HEK293 (cell line): ENCODE measurements around the gene GLRX5.

ENCODE experiments used
- CTCF ChIA-PET: fragments of 350-600 bp; formaldehyde crosslinking; extraction: SDS; loops from one replicate; lab custom pipeline; 2021; ENCODE audit warnings: antibody characterized with exemption; lab: Yijun Ruan, JAX
- POLR2A ChIA-PET: fragments of 300-600 bp; formaldehyde crosslinking; extraction: SDS; loops from one replicate; lab custom pipeline; 2020; ENCODE audit warnings: antibody characterized with exemption, inconsistent platforms; lab: Yijun Ruan, JAX
- H3K27ac ChIP-seq: fragments of 200-500 bp; sonication (Bioruptor generic); 2 replicates; pipeline ENCODE4 v1.5.1; 2014; ENCODE audit warnings: low read depth, low read length, control low read depth, inconsistent platforms; ENCODE audit errors: extremely low read depth
- H3K36me3 ChIP-seq, 2 experiments: fragments of 200-500 bp in 1 of 2; sonication (Bioruptor generic) in 1 of 2; 1 replicate in 1 of 2; 2 replicates in 1 of 2; pipeline ENCODE4 v1.5.1; 2014 to 2017; ENCODE audit warnings: inconsistent platforms in 2 of 2, low read length in 2 of 2; ENCODE audit not compliant: control insufficient read depth in 2 of 2, insufficient read depth in 1 of 2
- H3K4me1 ChIP-seq: fragments of 200-500 bp; sonication (Bioruptor generic); 2 replicates; pipeline ENCODE4 v1.5.1; 2014; ENCODE audit warnings: mild to moderate bottlenecking, low read length, inconsistent platforms; ENCODE audit not compliant: control insufficient read depth, insufficient read depth
- H3K4me3 ChIP-seq: 2 replicates; pipeline ENCODE4 v1.5.1; 2011; ENCODE audit warnings: low read depth, mild to moderate bottlenecking, control low read depth, low read length, moderate library complexity
- H3K9me3 ChIP-seq: fragments of 200-500 bp; sonication (Bioruptor generic); 2 replicates; pipeline ENCODE4 v1.5.1; 2014; ENCODE audit warnings: low read depth, low read length, inconsistent platforms; ENCODE audit not compliant: control insufficient read depth, insufficient read depth
- FEZF1 ChIP-seq: fragments of 450-650 bp; formaldehyde crosslinking; IDR thresholded peaks from 2 replicates; pipeline ENCODE4 v1.5.1; 2016; ENCODE audit warnings: missing biosample characterization, missing genetic modification characterization
- HOXD13 ChIP-seq: sonication (generic); formaldehyde crosslinking; IDR thresholded peaks from 2 replicates; pipeline ENCODE4 v1.8.0; 2022; ENCODE audit warnings: missing genetic modification reagents, borderline replicate concordance
- KLF7 ChIP-seq: fragments of 450-650 bp; formaldehyde crosslinking; IDR thresholded peaks from 2 replicates; pipeline ENCODE4 v1.5.1; 2016; ENCODE audit warnings: missing biosample characterization, missing genetic modification characterization, borderline replicate concordance
- MYNN ChIP-seq: fragments of 450-650 bp; formaldehyde crosslinking; IDR thresholded peaks from 2 replicates; pipeline ENCODE4 v1.5.1; 2016; ENCODE audit warnings: missing biosample characterization, missing genetic modification characterization, borderline replicate concordance
- PRDM4 ChIP-seq: fragments of 450-650 bp; formaldehyde crosslinking; IDR thresholded peaks from 2 replicates; pipeline ENCODE4 v1.5.1; 2017; ENCODE audit warnings: missing biosample characterization, missing genetic modification characterization
- PRDM6 ChIP-seq: fragments of 450-650 bp; formaldehyde crosslinking; IDR thresholded peaks from 2 replicates; pipeline ENCODE4 v1.5.1; 2017; ENCODE audit warnings: missing biosample characterization, missing genetic modification characterization
- SCRT2 ChIP-seq: fragments of 450-650 bp; formaldehyde crosslinking; IDR thresholded peaks from 2 replicates; pipeline ENCODE4 v1.5.1; 2016; ENCODE audit warnings: missing biosample characterization, missing genetic modification characterization
- SP7 ChIP-seq: fragments of 450-650 bp; formaldehyde crosslinking; IDR thresholded peaks from 2 replicates; pipeline ENCODE4 v1.5.1; 2016; ENCODE audit warnings: missing biosample characterization, missing genetic modification characterization
- WT1 ChIP-seq: fragments of 450-650 bp; formaldehyde crosslinking; IDR thresholded peaks from 2 replicates; pipeline ENCODE4 v1.5.1; 2016; ENCODE audit warnings: missing biosample characterization, missing genetic modification characterization
- ZBTB17 ChIP-seq: fragments of 450-650 bp; formaldehyde crosslinking; IDR thresholded peaks from 2 replicates; pipeline ENCODE4 v1.5.1; 2016; ENCODE audit warnings: missing biosample characterization, missing genetic modification characterization
- ZBTB26 ChIP-seq: fragments of 450-650 bp; formaldehyde crosslinking; optimal IDR thresholded peaks from 2 replicates; pipeline ENCODE3; 2016; ENCODE audit warnings: missing biosample characterization, mild to moderate bottlenecking, missing genetic modification characterization
- ZNF148 ChIP-seq: fragments of 450-650 bp; formaldehyde crosslinking; IDR thresholded peaks from 2 replicates; pipeline ENCODE4 v1.5.0; 2017; ENCODE audit warnings: missing biosample characterization, missing genetic modification characterization, borderline replicate concordance
- ZNF169 ChIP-seq: fragments of 450-650 bp; formaldehyde crosslinking; IDR thresholded peaks from 2 replicates; pipeline ENCODE4 v1.5.1; 2016; ENCODE audit warnings: missing biosample characterization, missing genetic modification characterization
- ZNF174 ChIP-seq: fragments of 450-650 bp; formaldehyde crosslinking; IDR thresholded peaks from 2 replicates; pipeline ENCODE4 v1.5.0; 2017; ENCODE audit warnings: missing biosample characterization, mild to moderate bottlenecking, missing genetic modification characterization
- ZNF221 ChIP-seq: fragments of 450-650 bp; formaldehyde crosslinking; IDR thresholded peaks from 2 replicates; pipeline ENCODE4 v1.5.1; 2017; ENCODE audit warnings: missing biosample characterization, missing genetic modification characterization, borderline replicate concordance
- ZNF24 ChIP-seq: fragments of 450-650 bp; formaldehyde crosslinking; IDR thresholded peaks from 2 replicates; pipeline ENCODE4 v1.5.1; 2016; ENCODE audit warnings: missing biosample characterization, missing genetic modification characterization
- ZNF26 ChIP-seq: fragments of 450-650 bp; formaldehyde crosslinking; IDR thresholded peaks from 2 replicates; pipeline ENCODE4 v1.5.1; 2016; ENCODE audit warnings: missing biosample characterization, missing genetic modification characterization
- ZNF433 ChIP-seq: fragments of 450-650 bp; formaldehyde crosslinking; IDR thresholded peaks from 2 replicates; pipeline ENCODE4 v1.5.1; 2016; ENCODE audit warnings: missing biosample characterization, missing genetic modification characterization, low read depth
- ZNF510 ChIP-seq: fragments of 450-650 bp; formaldehyde crosslinking; IDR thresholded peaks from 2 replicates; pipeline ENCODE4 v1.5.1; 2018; ENCODE audit warnings: mild to moderate bottlenecking, missing genetic modification characterization, missing biosample characterization; ENCODE audit not compliant: insufficient replicate concordance
- ZNF544 ChIP-seq: fragments of 450-650 bp; formaldehyde crosslinking; IDR thresholded peaks from 2 replicates; pipeline ENCODE4 v1.5.0; 2017; ENCODE audit warnings: missing biosample characterization, missing genetic modification characterization
- ZNF549 ChIP-seq: fragments of 450-650 bp; IDR thresholded peaks from 2 replicates; pipeline ENCODE4 v1.5.1; 2018; ENCODE audit warnings: missing biosample characterization, missing genetic modification characterization, mild to moderate bottlenecking, inconsistent platforms, moderate library complexity
- ZNF561 ChIP-seq: fragments of 450-650 bp; IDR thresholded peaks from 2 replicates; pipeline ENCODE4 v1.5.1; 2018; ENCODE audit warnings: missing biosample characterization, missing genetic modification characterization, borderline replicate concordance
- ZNF600 ChIP-seq: fragments of 450-650 bp; formaldehyde crosslinking; IDR thresholded peaks from 2 replicates; pipeline ENCODE4 v1.5.1; 2016; ENCODE audit warnings: missing biosample characterization, missing genetic modification characterization
- ZNF629 ChIP-seq: fragments of 450-650 bp; formaldehyde crosslinking; IDR thresholded peaks from 2 replicates; pipeline ENCODE4 v1.5.1; 2017; ENCODE audit warnings: missing biosample characterization, missing genetic modification characterization
- ZNF777 ChIP-seq: fragments of 450-650 bp; formaldehyde crosslinking; IDR thresholded peaks from 2 replicates; pipeline ENCODE4 v1.5.1; 2017; ENCODE audit warnings: missing biosample characterization, missing genetic modification characterization, borderline replicate concordance
- ZNF791 ChIP-seq: fragments of 450-650 bp; formaldehyde crosslinking; IDR thresholded peaks from 2 replicates; pipeline ENCODE4 v1.5.1; 2016; ENCODE audit warnings: missing biosample characterization, missing genetic modification characterization
- ZNF792 ChIP-seq: fragments of 450-650 bp; formaldehyde crosslinking; IDR thresholded peaks from 2 replicates; pipeline ENCODE4 v1.5.1; 2016; ENCODE audit warnings: missing biosample characterization, missing genetic modification characterization
- ZSCAN16 ChIP-seq: fragments of 450-650 bp; formaldehyde crosslinking; IDR thresholded peaks from 2 replicates; pipeline ENCODE4 v1.5.1; 2016; ENCODE audit warnings: missing biosample characterization, missing genetic modification characterization

Gene GLRX5

GRCh38 chr14:95527387-95528002 lies 7.4 kb upstream of the GLRX5 start (continued):
- TF ChIP-seq ZNF26 (tag by site-specific recombination) (no peak), FEZF1 (tag by site-specific recombination) (no peak), ZNF174 (tag by site-specific recombination) (no peak), MYNN (tag by site-specific recombination) (no peak), KLF7 (no peak), HOXD13 (no peak), ZNF148 (tag by site-specific recombination) (no peak), ZNF549 (no peak), ZNF544 (no peak), SP7 (tag by site-specific recombination) (peak; percentile 51; the same call in 1 of the 2 replicates), ZNF561 (tag by site-specific recombination) (0 out of 2 replicates have a peak, but pooled peaks have one; percentile 21), ZBTB17 (tag by site-specific recombination) (peak; percentile 33; the same call in 1 of the 2 replicates)

GRCh38 chr14:95529216-95529615 lies 5.6 kb upstream of the GLRX5 start:
- Histone ChIP-seq H3K27ac (peak overlapping the region; percentile 27; the same call in 1 of the 2 replicates), H3K9me3 (no peaks in the 10 kb centered on the region), H3K36me3 (peaks cover 0 to 15% of the 10 kb centered on the region in 2 experiments; a peak in 2 of 3 replicates), H3K4me3 (no peak overlapping the region), H3K4me1 (peaks cover 21% of the 10 kb centered on the region)
- ChIA-PET CTCF (interaction anchor here (0.6 to 7.2 kb wide), 5 partner anchors 31 to 470 kb away, joined by 3 to 104 read pairs (median 4); no protein-coding TSS in a partner anchor), POLR2A (interaction anchor here (1.2 kb wide), 1 partner anchor 87 kb away, joined by 3 read pairs; no protein-coding TSS in a partner anchor)
- TF ChIP-seq ZNF777 (tag by site-specific recombination) (no peak), ZNF791 (tag by site-specific recombination) (no peak), ZNF24 (tag by site-specific recombination) (no peak), ZNF510 (no peak), SCRT2 (tag by site-specific recombination) (peak; percentile 94), WT1 (no peak), ZNF169 (tag by site-specific recombination) (no peak), ZSCAN16 (no peak), ZBTB26 (tag by site-specific recombination) (no peak), ZNF221 (tag by site-specific recombination) (no peak), ZNF629 (tag by site-specific recombination) (no peak), ZNF600 (tag by site-specific recombination) (no peak), ZNF792 (no peak), PRDM4 (tag by site-specific recombination) (0 out of 2 replicates have a peak, but pooled peaks have one; percentile 61), PRDM6 (tag by site-specific recombination) (peak; percentile 70; the same call in 1 of the 2 replicates), ZNF433 (tag by site-specific recombination) (no peak), FEZF1 (tag by site-specific recombination) (peak; percentile 69)
